ENCODE results near the gene COL25A1. TPM values are rescaled to one million over a fixed set of nuclear protein-coding genes. Genes with fewer than 3 reads are reported as not detected.

COL25A1 gene
- total RNA-seq, 1 experiment from 2014 or later = 4.2 TPM

- Mint-ChIP-seq H3K9me3 (no peaks in the 10 kb centered on the region), H3K27me3 (ENCODE audit: low read depth) (no peaks in the 10 kb centered on the region)
These were observed 463.1 kb downstream of the COL25A1 start for GRCh38 chr4:108839333-108839732.

More at GRCh38 chr4:108839333-108839732, 463.1 kb downstream of the COL25A1 start:
- no peak overlapping the region for H2BK12ac ChIP-seq (ENCODE audit: insufficient read length, low read depth, low read length)
- no peaks in the 10 kb centered on the region for H3K27me3 ChIP-seq (ENCODE audit: insufficient read depth, low read length)
- H2BK20ac ChIP-seq (ENCODE audit: low read depth, low read length, poor library complexity, severe bottlenecking) = no peak overlapping the region
- no peak for DNase-seq
- H3K9me3 ChIP-seq (ENCODE audit: control insufficient read depth, low read depth, low read length) = no peaks in the 10 kb centered on the region
- H2AK5ac ChIP-seq (ENCODE audit: insufficient read length, low read length) = no peak overlapping the region
- no peak overlapping the region for H2BK15ac ChIP-seq (ENCODE audit: low read depth, low read length)
- no peak overlapping the region for H3K4me3 Mint-ChIP-seq
- no peak overlapping the region for H3K27ac ChIP-seq (ENCODE audit: insufficient read length, low read depth, low read length)
- H3K23me2 ChIP-seq (ENCODE audit: insufficient read length, low read depth, low read length, poor library complexity, severe bottlenecking) = no peaks in the 10 kb centered on the region
- H3K4me2 ChIP-seq (ENCODE audit: insufficient read depth, insufficient read length, low read length) = no peak overlapping the region
- no CpG with 5 or more reads among the region's 3 CpGs for WGBS (ENCODE audit: extremely low coverage, insufficient read length, low lambda C conversion rate)
- no peak overlapping the region for H3T11ph ChIP-seq (ENCODE audit: low read length)
- no peaks in the 10 kb centered on the region for H3K4me1 ChIP-seq (ENCODE audit: insufficient read depth, low read length)
- no peak overlapping the region for H3K27ac Mint-ChIP-seq
- H3K23ac ChIP-seq (ENCODE audit: insufficient read length, low read depth, low read length) = no peak overlapping the region
- no peak for TF ChIP-seq CTCF (conservative IDR thresholded peaks at IDR 0.05)
- H3K36me3 Mint-ChIP-seq (ENCODE audit: insufficient read depth in 1 of 3, low read depth in 3 of 3) = no peaks in the 10 kb centered on the region
- H4K8ac ChIP-seq (replicated peaks; ENCODE audit: insufficient read length, low read depth, low read length) = no peak overlapping the region
- no peak overlapping the region for H3K14ac ChIP-seq (ENCODE audit: insufficient read depth, low read length)
- no peaks in the 10 kb centered on the region for H3K79me1 ChIP-seq (ENCODE audit: insufficient read depth, low read depth, low read length, poor library complexity, severe bottlenecking)
- H3K79me2 ChIP-seq (ENCODE audit: insufficient read depth, low read length) = no peaks in the 10 kb centered on the region
- H2AFZ ChIP-seq (ENCODE audit: low read length) = no peak overlapping the region
- no peak overlapping the region for H3K4ac ChIP-seq (ENCODE audit: low read depth, low read length)
- no peak overlapping the region for H3K9ac ChIP-seq (ENCODE audit: extremely low read depth, insufficient read length, low read length)
- H4K20me1 ChIP-seq (ENCODE audit: control insufficient read depth, insufficient read depth, insufficient read length) = no peaks in the 10 kb centered on the region
- no peak overlapping the region for H2BK5ac ChIP-seq (ENCODE audit: insufficient read length, low read length)
- H2BK120ac ChIP-seq (ENCODE audit: low read depth, low read length, poor library complexity, severe bottlenecking) = no peak overlapping the region
- H4K5ac ChIP-seq (ENCODE audit: insufficient read length, low read depth, low read length) = no peak overlapping the region
- no peak overlapping the region for H3K18ac ChIP-seq (ENCODE audit: insufficient read length, low read depth, low read length)
- H3K56ac ChIP-seq (ENCODE audit: insufficient read length, low read depth, low read length) = no peak overlapping the region
- H3K4me1 Mint-ChIP-seq = 0 out of 4 replicates have a peak, but pooled peaks cover 0 to 5% of the 10 kb centered on the region in 2 experiments
- H4K91ac ChIP-seq (ENCODE audit: insufficient read length, low read depth, low read length) = no peak overlapping the region
